H54 (cell line): ENCODE results near the gene SIX2.
"Not testable (repeated sequence)": the region's sequence is repeated elsewhere in the genome, so short reads cannot be mapped to it uniquely, and the experiment has no call there.

Source experiments
- DNase-seq: peaks from one replicate; pipeline ENCODE4 v3.0.0; 2011; ENCODE audit warnings: low spot score, mixed read lengths; ENCODE audit not compliant: insufficient read length
- FAIRE-seq: peaks from 3 replicates; lab custom pipeline; 2011; peaks lifted over from hg19 to GRCh38; lab: Jason Lieb, UNC
- POLR2A ChIP-seq: IDR thresholded peaks from 2 replicates; pipeline ENCODE4 v1.6.1; 2011; ENCODE audit warnings: low read depth, mild to moderate bottlenecking, low read length

Gene SIX2

DNA sequence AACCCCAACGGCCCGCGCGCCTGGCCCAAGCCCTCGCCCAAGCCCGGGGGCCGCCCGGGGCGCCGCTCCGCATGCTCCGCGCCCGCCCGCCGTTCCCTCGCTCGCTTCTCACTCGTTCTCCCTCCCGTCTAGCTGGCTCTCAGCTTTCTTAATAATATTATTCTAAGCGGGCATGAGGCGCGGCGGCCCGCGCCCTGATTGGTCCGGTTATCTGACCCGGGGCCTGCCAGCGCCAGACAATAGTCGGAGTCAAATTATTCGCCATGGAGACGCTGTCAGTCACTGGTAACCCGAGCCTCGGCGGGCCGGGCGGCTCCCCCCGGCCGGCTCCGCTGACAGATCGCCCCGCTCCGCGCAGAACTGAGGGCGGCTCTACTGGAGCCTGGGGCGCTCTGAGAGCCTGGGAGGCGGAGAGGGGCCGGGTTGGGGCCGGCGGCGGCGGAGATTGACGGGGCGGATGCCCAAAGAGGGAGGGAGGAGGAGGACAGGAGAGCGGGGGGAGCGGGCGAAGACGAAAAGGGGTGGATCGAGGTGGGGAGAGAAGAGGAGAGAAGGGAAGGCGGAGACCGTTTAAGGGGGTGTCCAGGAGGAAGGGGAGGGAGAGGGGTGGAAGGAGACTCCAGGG, at the start of gene SIX2:
SIX2 (minus strand) TSS at position 150 of the 625 bp plus-strand sequence. CDS start 342 bp downstream, outside the sequence.
- DNase-seq = no peak
- FAIRE-seq = no peak
- 0 out of 2 replicates have a peak, but pooled peaks have one; percentile 23 for TF ChIP-seq POLR2A

DNA sequence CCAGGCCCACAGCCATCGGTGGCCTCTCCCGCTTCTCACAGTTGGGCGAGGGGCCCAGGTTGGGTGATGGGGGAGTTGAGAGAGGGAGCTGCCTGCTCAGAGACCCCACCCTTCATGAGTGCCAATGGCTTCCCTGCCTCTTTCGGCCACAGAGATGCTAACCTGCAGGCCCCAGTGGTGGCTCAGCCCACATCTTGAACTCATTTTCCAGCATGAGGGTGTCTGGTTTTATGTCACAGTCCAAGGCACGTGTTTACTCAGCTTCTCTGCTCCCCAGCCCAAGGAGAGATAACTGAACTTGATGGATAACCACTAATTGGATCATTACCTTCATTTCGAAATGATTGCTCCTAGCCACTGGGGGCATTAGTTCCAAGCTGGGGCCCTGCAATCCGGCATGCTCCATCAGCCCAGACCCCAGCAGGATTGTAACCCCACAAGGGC, 45.9 kb upstream of the SIX2 start:
- no peak for TF ChIP-seq POLR2A
- no peak for FAIRE-seq
- no peak for DNase-seq

DNA sequence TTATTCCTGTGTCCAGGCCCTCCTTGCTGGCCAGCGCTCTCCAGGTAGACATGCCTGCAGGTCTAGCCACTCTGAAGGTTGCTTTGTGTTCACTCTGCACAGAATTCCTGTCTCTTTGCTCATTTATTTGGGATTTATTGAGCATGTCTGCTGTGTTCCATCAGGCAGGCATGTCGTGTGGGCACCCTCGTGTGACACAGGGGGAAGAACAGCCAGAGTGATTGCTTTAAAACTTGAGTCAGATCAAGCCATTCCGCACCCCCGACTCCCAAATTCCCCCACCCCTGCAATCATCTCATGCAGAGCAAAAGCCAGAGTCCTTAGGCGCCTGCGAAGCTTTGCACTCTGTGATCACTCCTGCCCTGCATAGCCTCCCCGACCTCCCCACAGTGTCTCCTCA, 44.7 kb upstream of the SIX2 start:
- DNase-seq = no peak
- no peak for FAIRE-seq
- TF ChIP-seq POLR2A = no peak

DNA sequence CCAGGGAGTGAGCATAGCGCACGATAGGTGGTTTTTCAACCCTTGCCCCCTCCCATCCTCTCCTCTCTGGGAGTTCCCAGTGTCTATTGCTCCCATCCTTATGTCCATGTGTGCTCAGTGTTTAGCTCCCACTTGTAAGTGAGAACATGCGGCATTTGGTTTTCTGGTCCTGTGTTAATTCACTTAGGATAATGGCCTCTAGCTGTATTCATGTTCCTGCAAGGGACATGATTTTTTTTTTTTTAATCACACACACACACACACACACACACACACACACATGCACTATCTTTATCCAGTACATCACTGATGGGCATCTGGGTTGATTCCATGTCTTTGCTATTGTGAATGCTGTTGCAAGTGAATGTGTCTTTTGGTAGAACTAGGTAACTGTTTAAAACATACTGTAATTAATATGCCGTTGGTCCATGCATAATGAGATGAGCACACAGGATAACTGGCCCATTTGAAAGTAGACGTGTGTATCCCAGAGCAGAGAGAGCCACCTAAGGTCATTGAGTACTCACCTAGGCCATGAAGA, 43.2 kb upstream of the SIX2 start:
- no peak for TF ChIP-seq POLR2A
- no peak for FAIRE-seq
- DNase-seq = no peak

DNA sequence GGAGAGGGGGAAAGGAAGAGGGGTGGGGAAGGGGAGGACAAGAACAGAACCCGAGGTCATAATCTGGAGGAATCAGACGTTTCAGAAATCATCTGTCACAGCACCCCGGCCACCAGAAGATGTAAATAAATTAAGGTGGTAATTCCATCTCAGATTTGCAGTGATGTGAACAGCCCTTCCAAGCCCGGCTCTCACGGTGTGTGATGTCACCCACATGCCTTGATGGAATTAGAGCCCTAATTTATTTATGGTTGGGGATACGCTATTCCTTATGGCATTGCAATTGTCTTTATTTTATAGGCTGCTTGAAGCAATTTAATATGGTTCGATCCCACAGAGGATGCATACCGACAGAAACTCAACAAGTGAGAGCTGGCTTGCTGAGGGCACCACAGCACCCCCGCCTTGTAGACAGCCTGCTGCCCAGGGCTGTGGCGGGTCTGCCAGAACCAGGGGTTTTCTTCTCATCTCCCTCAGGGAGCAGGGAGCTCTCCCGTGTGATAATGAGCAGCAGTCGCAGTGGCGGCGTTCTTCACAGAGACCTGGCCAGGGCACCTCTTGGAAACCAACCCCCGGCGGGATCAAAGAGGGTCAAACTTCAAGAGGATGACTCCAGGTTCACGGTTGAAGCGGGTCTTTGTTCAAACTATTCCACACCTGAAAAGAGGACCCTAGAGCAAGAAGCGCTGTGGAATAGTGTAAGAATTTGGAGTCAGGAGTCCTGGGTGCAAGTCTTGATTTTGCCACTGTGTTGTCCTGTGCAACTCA, 40.5 kb upstream of the SIX2 start:
- FAIRE-seq (no peak), DNase-seq (no peak)
- TF ChIP-seq POLR2A = no peak

DNA sequence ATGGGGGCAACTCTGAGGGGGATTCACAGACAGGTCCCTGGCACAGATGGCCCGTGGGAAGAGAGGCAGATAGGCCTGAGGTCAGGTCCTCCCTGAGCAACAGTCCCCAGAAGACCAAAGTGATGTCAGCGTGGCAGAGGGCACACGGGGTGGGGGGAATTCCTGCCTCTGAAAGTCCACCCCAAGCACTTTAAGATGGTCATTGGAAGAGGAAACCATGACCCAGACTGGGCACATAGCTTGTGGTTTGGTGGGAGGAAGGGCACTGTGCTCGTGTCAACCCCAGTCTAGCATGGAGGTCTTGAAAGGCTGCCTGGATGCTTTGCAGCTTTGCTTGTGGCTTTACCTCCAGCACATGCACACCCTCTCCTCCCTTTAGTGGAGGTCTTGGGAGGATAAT, 38.0 kb upstream of the SIX2 start:
- FAIRE-seq = no peak
- no peak for DNase-seq
- TF ChIP-seq POLR2A = no peak

DNA sequence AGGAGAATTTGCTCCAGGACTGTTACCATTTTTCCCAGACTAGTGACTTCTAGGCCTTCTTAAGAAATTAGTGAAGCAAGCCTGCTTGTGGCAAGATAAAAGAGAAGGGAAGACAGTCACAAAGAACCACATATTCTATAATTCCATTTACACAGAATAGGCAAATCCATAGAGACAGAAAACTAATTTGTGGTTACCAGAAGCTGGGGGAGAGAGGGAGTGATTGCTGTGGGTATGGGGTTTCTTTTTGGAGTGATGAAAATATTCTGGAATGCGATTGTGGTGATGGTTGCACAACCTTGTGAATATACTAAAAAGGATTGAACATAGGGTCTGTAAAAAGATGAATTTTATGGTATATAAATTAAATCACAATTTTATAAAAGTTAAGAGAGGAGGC, 37.5 kb upstream of the SIX2 start:
- no peak for FAIRE-seq
- no peak for TF ChIP-seq POLR2A
- DNase-seq = no peak

DNA sequence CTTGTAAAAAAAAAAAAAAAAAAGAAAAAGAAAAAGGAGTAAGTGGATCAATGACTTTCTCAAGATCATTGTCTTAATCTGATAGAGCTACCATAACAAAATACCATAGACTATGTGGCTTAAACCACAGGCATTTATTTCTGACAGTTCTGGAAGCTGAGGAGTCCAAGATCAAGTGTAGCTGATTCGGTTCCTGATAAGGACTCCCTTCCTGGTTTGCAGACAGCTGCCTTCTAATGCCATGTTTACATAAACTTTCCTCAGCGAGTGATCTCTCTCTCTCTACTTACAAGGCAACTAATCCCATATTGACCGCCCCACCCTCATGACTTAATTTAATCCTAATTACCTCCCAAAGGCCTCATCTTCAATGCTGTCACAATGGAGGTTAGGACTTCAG, 36.5 kb upstream of the SIX2 start:
- FAIRE-seq (no peak), DNase-seq (no peak)
- TF ChIP-seq POLR2A = no peak

DNA sequence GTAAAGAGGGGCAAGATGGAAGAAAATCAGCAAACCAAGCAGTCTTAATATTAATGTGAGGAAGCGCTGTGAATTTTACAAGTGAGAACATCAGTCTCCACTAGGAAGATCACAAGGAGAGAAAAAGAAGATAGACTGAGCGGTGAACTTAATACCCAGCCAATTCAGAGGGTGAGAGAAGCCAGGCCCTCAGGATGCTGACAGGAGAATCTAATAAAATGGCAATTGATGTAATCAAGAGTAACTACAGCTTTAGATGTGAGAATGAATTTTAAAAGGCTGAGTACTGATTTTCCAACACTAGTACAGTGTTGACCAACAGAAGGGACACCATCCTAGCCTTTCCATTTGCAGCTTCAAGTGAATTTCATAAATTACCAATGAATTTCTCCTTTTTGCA, 35.7 kb upstream of the SIX2 start:
- no peak for TF ChIP-seq POLR2A
- FAIRE-seq = no peak

DNA sequence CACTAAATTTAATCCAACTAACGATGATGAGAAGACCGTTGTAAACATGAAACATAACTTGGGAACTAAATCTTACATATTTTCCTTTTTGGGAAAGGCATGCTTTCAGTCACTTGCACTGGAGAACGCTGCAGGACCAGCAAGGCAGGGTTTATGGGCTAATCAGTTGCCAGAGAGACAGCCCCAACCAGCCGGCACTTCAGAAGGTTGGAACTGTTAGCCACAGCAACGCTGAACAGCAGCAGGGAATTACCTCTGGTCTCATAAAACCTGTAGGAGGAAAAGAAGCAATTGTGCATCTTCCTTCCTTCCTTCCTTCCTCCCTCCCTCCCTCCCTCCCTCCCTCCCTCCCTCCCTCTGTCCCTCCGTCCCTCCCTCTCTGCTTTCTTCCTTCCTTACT, 33.9 kb upstream of the SIX2 start:
- no peak for TF ChIP-seq POLR2A
- DNase-seq (no peak), FAIRE-seq (no peak)

More for the DNA sequence above, 35.7 kb upstream of the SIX2 start:
- DNase-seq = no peak

DNA sequence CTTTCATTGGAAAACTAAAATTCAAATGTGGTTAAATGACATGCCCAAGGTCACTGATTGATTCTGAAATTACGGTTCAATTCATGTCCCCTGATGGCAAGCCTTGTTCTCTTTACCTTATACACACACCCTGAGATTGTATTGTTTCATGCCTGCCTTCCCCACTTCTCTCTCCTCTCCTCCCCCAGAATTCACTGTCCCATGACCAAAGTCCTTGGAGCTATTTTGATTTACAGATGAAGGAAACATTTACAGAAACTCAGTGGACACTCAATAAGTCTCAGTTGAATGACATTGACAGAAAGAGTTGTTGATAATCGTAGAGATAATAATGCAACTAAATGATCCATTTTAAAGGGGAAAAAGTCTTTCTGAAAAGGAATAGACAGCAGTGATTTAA, 33.1 kb upstream of the SIX2 start:
- FAIRE-seq (no peak), DNase-seq (no peak)
- no peak for TF ChIP-seq POLR2A

DNA sequence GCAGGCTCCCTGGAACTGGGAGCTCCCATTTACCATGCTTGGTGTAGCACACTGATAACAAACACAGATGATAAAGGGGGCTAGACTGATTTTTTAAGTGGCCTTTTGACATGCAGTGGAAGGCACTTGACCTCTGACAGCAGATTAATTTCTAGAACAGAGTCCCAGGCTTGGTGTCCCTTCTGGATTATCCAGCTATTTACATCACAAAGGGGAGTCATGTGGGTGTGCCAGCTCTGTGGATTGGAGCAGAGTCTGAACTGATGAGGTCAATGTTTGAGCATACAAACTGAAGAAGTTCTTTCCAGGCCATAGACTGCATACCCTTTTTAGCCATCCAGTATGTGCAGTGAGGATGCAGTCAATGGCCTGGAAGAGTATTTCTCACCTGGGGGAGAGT, 31.5 kb upstream of the SIX2 start:
- no peak for DNase-seq
- FAIRE-seq = no peak
- no peak for TF ChIP-seq POLR2A

DNA sequence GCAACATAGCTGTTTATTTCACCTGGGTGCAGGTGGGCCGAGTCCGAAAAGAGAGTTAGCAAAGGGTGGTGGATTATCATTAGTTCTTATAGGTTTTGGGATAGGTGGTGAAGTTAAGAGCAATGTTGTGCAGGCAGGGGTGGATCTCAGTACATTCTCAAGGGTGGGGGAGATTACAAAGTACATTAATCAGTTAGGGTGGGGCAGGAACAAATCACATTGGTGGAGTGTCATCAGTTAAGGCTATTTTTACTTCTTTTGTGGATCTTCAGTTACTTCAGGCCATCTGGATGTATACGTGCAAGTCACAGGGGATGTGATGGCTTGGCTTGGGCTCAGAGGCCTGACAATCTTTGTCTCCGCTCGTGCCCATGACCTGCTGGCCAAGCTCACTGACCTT, 30.6 kb upstream of the SIX2 start:
- not testable (repeated sequence) for FAIRE-seq, DNase-seq

DNA sequence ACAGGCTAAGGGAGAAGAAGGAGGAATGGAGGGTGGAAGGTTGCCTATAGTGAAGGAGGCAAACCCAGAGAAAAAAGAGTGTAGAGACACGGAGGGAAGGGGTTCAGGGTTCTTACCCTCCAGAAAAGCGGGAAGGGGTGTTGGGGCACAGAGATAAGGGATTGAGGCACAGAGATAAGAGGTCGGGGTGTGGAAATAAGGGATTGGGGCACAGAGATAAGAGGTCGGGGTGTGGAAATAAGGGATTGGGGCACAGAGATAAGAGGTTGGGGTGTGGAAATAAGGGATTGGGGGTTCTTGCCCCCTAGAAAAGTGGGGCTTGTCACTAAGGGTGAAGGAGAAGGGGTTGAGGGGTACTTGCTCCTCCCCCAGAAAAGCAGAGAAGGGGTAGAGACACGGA, 29.6 kb upstream of the SIX2 start:
- FAIRE-seq, DNase-seq: not testable (repeated sequence)

DNA sequence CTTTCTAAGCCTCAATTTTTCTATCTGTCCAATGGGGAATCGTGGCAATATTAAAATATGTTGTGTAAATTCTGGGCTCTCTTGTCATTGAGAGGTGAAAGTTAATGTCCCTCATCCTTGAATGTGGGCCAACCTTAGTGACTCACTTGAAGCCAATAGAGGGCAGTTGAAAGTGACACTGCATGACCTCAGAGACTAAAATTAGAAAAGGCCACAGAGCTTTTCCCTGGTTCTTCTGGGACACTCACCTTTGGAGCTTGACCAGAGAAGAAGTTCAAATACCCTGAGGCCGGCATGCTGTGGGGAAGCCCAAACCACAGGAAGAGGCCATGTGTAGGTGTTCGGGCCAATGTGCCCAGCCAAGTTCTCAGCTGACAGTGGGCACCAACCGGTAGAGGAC, 24.1 kb upstream of the SIX2 start:
- DNase-seq (no peak), FAIRE-seq (no peak)
- TF ChIP-seq POLR2A = no peak
